ENCODE data around the gene N4BP2L1.

Gene N4BP2L1

GRCh38 chr13:32472194-32472621, 44.3 kb upstream of the N4BP2L1 start:
- no peak overlapping the region for H3K4me3 Mint-ChIP-seq

GRCh38 chr13:32471187-32471922, 43.4 kb upstream of the N4BP2L1 start:
- H3K9me3 Mint-ChIP-seq, result no peaks in the 10 kb centered on the region
- peaks cover 30% of the 10 kb centered on the region for H3K4me1 Mint-ChIP-seq
- H3K27me3 Mint-ChIP-seq (ENCODE audit: low read depth), result no peaks in the 10 kb centered on the region
- H3K27ac Mint-ChIP-seq, result peak overlapping the region; percentile 89 to 93 (median 91)
- no peak overlapping the region for H3K4me3 Mint-ChIP-seq
- no peak for TF ChIP-seq CTCF (IDR thresholded peaks at IDR 0.05; ENCODE audit: unreplicated experiment in 3 of 3)
- H3K36me3 Mint-ChIP-seq (ENCODE audit: low read depth), result no peaks in the 10 kb centered on the region

More at GRCh38 chr13:32472194-32472621, 44.3 kb upstream of the N4BP2L1 start:
- H3K27ac Mint-ChIP-seq, result peak overlapping the region; percentile 89 to 93 (median 91)
- no peak for TF ChIP-seq CTCF (IDR thresholded peaks at IDR 0.05; ENCODE audit: unreplicated experiment in 3 of 3)
- peaks cover 30% of the 10 kb centered on the region for H3K4me1 Mint-ChIP-seq
- H3K27me3 Mint-ChIP-seq (ENCODE audit: low read depth), result no peaks in the 10 kb centered on the region
- peaks cover 3% of the 10 kb centered on the region for H3K36me3 Mint-ChIP-seq (ENCODE audit: low read depth)
- no peaks in the 10 kb centered on the region for H3K9me3 Mint-ChIP-seq

GRCh38 chr13:32468502-32469142, 40.7 kb upstream of the N4BP2L1 start:
- H3K4me1 Mint-ChIP-seq, result peaks cover 30% of the 10 kb centered on the region
- no peak overlapping the region for H3K4me3 Mint-ChIP-seq
- TF ChIP-seq CTCF (IDR thresholded peaks at IDR 0.05; ENCODE audit: unreplicated experiment in 3 of 3), result no peak
- H3K27me3 Mint-ChIP-seq (ENCODE audit: low read depth), result no peaks in the 10 kb centered on the region
- peaks cover 4% of the 10 kb centered on the region for H3K9me3 Mint-ChIP-seq
- peak overlapping the region in 1 of 3 experiments; percentile 12 for H3K27ac Mint-ChIP-seq
- H3K36me3 Mint-ChIP-seq (ENCODE audit: low read depth), result peaks cover 4% of the 10 kb centered on the region

GRCh38 chr13:32456591-32456990, 28.7 kb upstream of the N4BP2L1 start:
- Mint-ChIP-seq H3K36me3 (ENCODE audit: low read depth) (peaks cover 64% of the 10 kb centered on the region), H3K9me3 (peaks cover 47% of the 10 kb centered on the region), H3K4me1 (peaks cover 6% of the 10 kb centered on the region), H3K27me3 (ENCODE audit: low read depth) (no peaks in the 10 kb centered on the region), H3K27ac (no peak overlapping the region), H3K4me3 (no peak overlapping the region)
- TF ChIP-seq CTCF (IDR thresholded peaks at IDR 0.05; ENCODE audit: unreplicated experiment in 3 of 3), result no peak

GRCh38 chr13:32455594-32455903, 27.6 kb upstream of the N4BP2L1 start:
- Mint-ChIP-seq H3K4me1 (peaks cover 6% of the 10 kb centered on the region), H3K27ac (no peak overlapping the region), H3K9me3 (peaks cover 44% of the 10 kb centered on the region), H3K36me3 (ENCODE audit: low read depth) (peaks cover 61% of the 10 kb centered on the region), H3K4me3 (no peak overlapping the region), H3K27me3 (ENCODE audit: low read depth) (no peaks in the 10 kb centered on the region)
- TF ChIP-seq CTCF (IDR thresholded peaks at IDR 0.05; ENCODE audit: unreplicated experiment in 3 of 3), result no peak

All from nephron (organoid).